Measurements from ENCODE around the gene GPR162. TPM values are rescaled to one million over a fixed set of nuclear protein-coding genes. Genes with fewer than 3 reads are reported as not detected.
A peak's percentile ranks its signal among the peaks of the same experiment; 100 is the strongest.

The GPR162 gene
- total RNA-seq, 1 experiment from 2014 or later, result 6.1 TPM

DNA sequence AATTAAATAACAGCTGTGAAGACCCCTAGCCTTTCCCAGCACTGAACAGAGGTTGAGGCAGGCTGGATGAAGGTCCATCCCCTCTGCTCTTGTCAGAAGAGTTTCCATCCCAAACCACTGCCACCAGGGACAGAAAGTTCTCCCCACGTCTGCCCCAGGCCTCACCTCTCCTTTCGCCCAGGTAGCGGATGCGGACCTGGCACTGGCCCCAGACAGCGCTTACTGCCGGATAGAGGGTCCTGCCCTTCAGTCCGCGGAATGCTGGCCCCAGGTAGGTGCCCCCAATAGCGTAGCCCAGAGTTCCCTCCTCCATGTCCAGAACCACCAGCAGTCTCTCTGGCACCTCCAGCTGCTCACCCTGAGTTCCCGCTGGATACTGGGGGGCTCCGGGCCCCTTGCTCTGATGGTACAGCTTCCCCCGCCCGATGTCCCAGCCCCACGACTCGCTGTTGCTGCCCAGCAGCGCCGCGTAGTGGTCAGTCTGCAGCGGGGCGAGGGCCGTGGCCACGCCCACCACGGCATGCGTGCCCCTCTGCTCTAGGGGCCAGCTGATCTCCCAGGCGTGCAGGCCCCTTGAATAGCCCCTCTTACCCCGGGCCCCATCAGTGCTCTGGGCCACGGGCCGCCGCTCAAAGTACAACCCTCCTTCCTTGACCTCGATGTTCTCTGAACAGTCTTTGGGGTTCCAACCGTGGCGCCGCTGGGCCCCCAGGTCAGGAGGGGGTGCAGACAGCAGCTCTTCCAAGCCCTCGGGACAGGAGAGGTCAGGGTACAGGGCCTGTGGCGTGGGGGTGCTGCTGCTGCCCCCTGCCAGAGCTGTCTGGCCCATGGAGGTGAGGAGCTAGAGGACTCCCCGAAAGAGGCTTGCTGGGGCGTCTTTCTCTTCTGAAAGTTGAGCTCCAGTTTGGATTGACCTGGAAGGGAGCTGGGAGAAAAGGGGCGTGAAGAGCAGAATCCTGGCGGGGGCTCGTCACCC lies 50.7 kb downstream of the GPR162 start:
- Histone ChIP-seq H3K23ac (ENCODE audit: insufficient read length, low read depth, low read length) (no peak overlapping the region), H3K79me2 (ENCODE audit: insufficient read depth, low read length) (peaks cover 5% of the 10 kb centered on the region; the same call in 1 of the 2 replicates), H3T11ph (ENCODE audit: low read length) (no peak overlapping the region), H4K8ac (replicated peaks; ENCODE audit: insufficient read length, low read depth, low read length) (no peak overlapping the region), H2AFZ (ENCODE audit: low read length) (no peak overlapping the region), H3K4ac (ENCODE audit: low read depth, low read length) (no peak overlapping the region), H2AK5ac (ENCODE audit: insufficient read length, low read length) (no peak overlapping the region), H4K91ac (ENCODE audit: insufficient read length, low read depth, low read length) (no peak overlapping the region), H3K14ac (ENCODE audit: insufficient read depth, low read length) (no peak overlapping the region), H2BK120ac (ENCODE audit: low read depth, low read length, poor library complexity, severe bottlenecking) (no peak overlapping the region), H3K79me1 (ENCODE audit: insufficient read depth, low read depth, low read length, poor library complexity, severe bottlenecking) (no peaks in the 10 kb centered on the region), H3K27me3 (ENCODE audit: insufficient read depth, low read length) (no peaks in the 10 kb centered on the region), H2BK20ac (ENCODE audit: low read depth, low read length, poor library complexity, severe bottlenecking) (no peak overlapping the region), H2BK12ac (ENCODE audit: insufficient read length, low read depth, low read length) (no peak overlapping the region), H2BK15ac (ENCODE audit: low read depth, low read length) (no peak overlapping the region), H4K5ac (ENCODE audit: insufficient read length, low read depth, low read length) (no peak overlapping the region), H3K56ac (ENCODE audit: insufficient read length, low read depth, low read length) (no peak overlapping the region), H3K4me1 (ENCODE audit: insufficient read depth, low read length) (no peaks in the 10 kb centered on the region; the same call in 1 of the 2 replicates), H3K18ac (ENCODE audit: insufficient read length, low read depth, low read length) (no peak overlapping the region), H3K9me3 (ENCODE audit: control insufficient read depth, low read depth, low read length) (no peaks in the 10 kb centered on the region), H3K9ac (ENCODE audit: extremely low read depth, insufficient read length, low read length) (peak overlapping the region; percentile 11), H2BK5ac (ENCODE audit: insufficient read length, low read length) (no peak overlapping the region), H3K4me2 (ENCODE audit: insufficient read depth, insufficient read length, low read length) (peak overlapping the region; percentile 69), H4K20me1 (ENCODE audit: control insufficient read depth, insufficient read depth, insufficient read length) (no peaks in the 10 kb centered on the region), H3K27ac (ENCODE audit: insufficient read length, low read depth, low read length) (no peak overlapping the region), H3K23me2 (ENCODE audit: insufficient read length, low read depth, low read length, poor library complexity, severe bottlenecking) (peaks cover 11% of the 10 kb centered on the region)
- peaks cover 38 to 51% of the 10 kb centered on the region in 2 experiments for H3K4me1 Mint-ChIP-seq
- no peaks in the 10 kb centered on the region; a peak in 1 of 5 replicates for H3K9me3 Mint-ChIP-seq
- H3K27ac Mint-ChIP-seq, result peak overlapping the region; percentile 79 to 95 (median 87); a peak in 5 of 7 replicates
- DNase-seq, result peak; percentile 95
- H3K4me3 Mint-ChIP-seq, result peak overlapping the region; percentile 92 to 96
- no CpG with 5 or more reads among the region's 40 CpGs for WGBS (ENCODE audit: extremely low coverage, insufficient read length, low lambda C conversion rate)
- H3K27me3 Mint-ChIP-seq (ENCODE audit: low read depth), result no peaks in the 10 kb centered on the region; the same call in 1 of the 2 replicates
- TF ChIP-seq, protein P1, sequence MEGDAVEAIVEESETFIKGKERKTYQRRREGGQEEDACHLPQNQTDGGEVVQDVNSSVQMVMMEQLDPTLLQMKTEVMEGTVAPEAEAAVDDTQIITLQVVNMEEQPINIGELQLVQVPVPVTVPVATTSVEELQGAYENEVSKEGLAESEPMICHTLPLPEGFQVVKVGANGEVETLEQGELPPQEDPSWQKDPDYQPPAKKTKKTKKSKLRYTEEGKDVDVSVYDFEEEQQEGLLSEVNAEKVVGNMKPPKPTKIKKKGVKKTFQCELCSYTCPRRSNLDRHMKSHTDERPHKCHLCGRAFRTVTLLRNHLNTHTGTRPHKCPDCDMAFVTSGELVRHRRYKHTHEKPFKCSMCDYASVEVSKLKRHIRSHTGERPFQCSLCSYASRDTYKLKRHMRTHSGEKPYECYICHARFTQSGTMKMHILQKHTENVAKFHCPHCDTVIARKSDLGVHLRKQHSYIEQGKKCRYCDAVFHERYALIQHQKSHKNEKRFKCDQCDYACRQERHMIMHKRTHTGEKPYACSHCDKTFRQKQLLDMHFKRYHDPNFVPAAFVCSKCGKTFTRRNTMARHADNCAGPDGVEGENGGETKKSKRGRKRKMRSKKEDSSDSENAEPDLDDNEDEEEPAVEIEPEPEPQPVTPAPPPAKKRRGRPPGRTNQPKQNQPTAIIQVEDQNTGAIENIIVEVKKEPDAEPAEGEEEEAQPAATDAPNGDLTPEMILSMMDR (conservative IDR thresholded peaks at IDR 0.05), result peak; percentile 98
- peaks cover 26 to 59% (median 43%) of the 10 kb centered on the region in 3 experiments for H3K36me3 Mint-ChIP-seq (ENCODE audit: insufficient read depth in 1 of 3, low read depth in 3 of 3)
